Mucosa of stomach (tissue), 1 donor: ENCODE results near the gene SLAMF7.
"Not testable (repeated sequence)": the region's sequence is repeated elsewhere in the genome, so short reads cannot be mapped to it uniquely, and the experiment has no call there.

Experiments
- H3K27me3 ChIP-seq: one replicate; pipeline ENCODE4 v1.7.0; 2013; ENCODE audit warnings: mild to moderate bottlenecking, low read length; ENCODE audit not compliant: control insufficient read depth, insufficient read depth
- H3K36me3 ChIP-seq: one replicate; pipeline ENCODE4 v1.7.0; 2013; ENCODE audit warnings: low read length; ENCODE audit not compliant: control insufficient read depth, insufficient read depth
- H3K4me1 ChIP-seq: one replicate; pipeline ENCODE4 v1.7.0; 2013; ENCODE audit warnings: mild to moderate bottlenecking, low read length; ENCODE audit not compliant: control insufficient read depth, insufficient read depth
- H3K4me3 ChIP-seq: one replicate; pipeline ENCODE4 v1.7.0; 2013; ENCODE audit warnings: low read length
- H3K9ac ChIP-seq: one replicate; pipeline ENCODE4 v1.7.0; 2013; ENCODE audit warnings: mild to moderate bottlenecking, low read length, moderate library complexity
- H3K9me3 ChIP-seq: one replicate; pipeline ENCODE4 v1.7.0; 2013; ENCODE audit warnings: mild to moderate bottlenecking, low read length, moderate library complexity; ENCODE audit not compliant: control insufficient read depth
- donor health status: Pancreatic carcinoma.

Gene SLAMF7, protein sequence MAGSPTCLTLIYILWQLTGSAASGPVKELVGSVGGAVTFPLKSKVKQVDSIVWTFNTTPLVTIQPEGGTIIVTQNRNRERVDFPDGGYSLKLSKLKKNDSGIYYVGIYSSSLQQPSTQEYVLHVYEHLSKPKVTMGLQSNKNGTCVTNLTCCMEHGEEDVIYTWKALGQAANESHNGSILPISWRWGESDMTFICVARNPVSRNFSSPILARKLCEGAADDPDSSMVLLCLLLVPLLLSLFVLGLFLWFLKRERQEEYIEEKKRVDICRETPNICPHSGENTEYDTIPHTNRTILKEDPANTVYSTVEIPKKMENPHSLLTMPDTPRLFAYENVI

DNA sequence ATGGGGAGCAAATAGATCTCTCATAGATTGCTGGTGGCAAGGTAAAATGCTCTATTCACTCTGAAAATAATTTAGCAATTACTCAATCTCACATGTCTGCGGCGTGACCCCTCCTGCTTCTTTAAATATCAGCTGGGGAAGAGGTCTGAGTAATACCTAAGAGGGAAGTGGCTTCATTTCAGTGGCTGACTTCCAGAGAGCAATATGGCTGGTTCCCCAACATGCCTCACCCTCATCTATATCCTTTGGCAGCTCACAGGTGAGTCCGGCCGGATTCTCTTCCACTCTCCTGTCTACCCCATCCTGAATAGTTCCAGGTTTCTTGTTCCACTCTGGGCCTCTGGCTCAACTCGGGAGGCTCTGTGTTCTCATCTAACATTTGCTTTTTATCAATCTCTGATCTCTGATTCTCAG, at the start of gene SLAMF7:
Gene SLAMF7, plus strand, starts transcription at position 150 of the 414 bp plus-strand sequence. Its CDS starts 55 bp downstream, at position 205.
- no peaks in the 10 kb centered on the region for H3K36me3 ChIP-seq
- no peaks in the 10 kb centered on the region for H3K9me3 ChIP-seq
- H3K27me3 ChIP-seq, result no peaks in the 10 kb centered on the region
- no peak within 1 kb of the TSS for H3K4me3 ChIP-seq
- no peaks in the 10 kb centered on the region for H3K4me1 ChIP-seq
- H3K9ac ChIP-seq, result no peak within 1 kb of the TSS

DNA sequence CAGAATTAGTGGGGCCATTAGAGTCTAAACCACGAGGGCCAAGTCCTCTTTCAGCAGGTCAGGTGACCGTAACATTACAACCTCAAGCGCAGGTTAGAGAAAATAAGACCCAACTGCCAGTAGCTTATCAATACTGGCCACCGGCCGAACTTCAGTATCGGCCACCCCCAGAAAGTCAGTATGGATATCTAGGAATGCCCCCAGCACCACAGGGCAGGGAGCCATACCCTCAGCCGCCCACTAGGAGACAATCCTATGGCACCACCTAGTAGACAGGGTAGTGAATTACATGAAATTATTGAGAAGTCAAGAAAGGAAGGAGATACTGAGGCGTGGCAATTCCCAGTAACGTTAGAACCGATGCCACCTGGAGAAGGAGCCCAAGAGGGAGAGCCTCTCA, 46.7 kb upstream of the SLAMF7 start:
- not testable (repeated sequence) for H3K9me3 ChIP-seq, H3K4me3 ChIP-seq, H3K27me3 ChIP-seq, H3K36me3 ChIP-seq, H3K9ac ChIP-seq, H3K4me1 ChIP-seq

DNA sequence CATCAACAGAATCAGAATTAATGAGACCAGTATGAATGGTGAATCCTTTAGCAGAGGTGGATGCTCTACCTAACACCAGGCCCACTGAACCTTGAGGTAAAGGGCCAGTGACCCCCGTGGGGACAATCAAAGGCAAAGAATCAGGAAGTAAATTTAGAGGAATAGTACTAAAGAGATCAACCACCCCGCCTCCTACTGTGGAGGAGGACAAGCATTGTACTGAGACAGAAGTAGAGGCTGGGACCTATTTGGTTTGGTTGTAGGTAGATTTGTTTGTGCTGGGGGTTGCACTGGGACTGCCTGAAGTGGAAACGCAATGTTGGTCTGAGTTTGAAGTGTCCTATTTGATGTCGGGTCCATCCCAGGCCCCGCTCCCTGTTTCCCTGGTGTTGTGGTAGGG, 36.9 kb upstream of the SLAMF7 start:
- Histone ChIP-seq H3K4me3 (no peak overlapping the region), H3K9ac (no peak overlapping the region), H3K27me3 (no peaks in the 10 kb centered on the region), H3K4me1 (no peaks in the 10 kb centered on the region), H3K36me3 (no peaks in the 10 kb centered on the region), H3K9me3 (no peaks in the 10 kb centered on the region)

DNA sequence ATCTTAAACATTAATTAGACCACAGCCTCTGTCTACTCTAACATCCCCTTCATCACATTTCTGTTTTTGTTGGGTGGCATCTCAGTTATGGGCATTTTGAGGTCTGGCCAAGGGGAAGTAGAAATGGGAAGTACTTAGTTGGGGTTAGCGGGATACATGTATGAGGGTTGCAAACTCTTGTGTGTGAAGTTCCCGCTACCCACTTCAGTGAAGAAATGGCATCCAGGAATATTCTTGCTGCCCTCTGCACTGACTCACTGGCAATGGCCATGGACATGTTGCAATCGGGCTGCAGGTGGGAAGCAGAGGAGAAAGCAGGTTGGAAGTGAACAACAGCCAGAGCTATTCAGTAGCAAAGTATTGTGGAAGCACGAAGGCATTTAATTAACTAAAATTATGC, 34.8 kb upstream of the SLAMF7 start:
- Histone ChIP-seq H3K9ac (no peak overlapping the region), H3K36me3 (no peaks in the 10 kb centered on the region), H3K9me3 (no peaks in the 10 kb centered on the region), H3K4me1 (no peaks in the 10 kb centered on the region), H3K27me3 (no peaks in the 10 kb centered on the region), H3K4me3 (no peak overlapping the region)

DNA sequence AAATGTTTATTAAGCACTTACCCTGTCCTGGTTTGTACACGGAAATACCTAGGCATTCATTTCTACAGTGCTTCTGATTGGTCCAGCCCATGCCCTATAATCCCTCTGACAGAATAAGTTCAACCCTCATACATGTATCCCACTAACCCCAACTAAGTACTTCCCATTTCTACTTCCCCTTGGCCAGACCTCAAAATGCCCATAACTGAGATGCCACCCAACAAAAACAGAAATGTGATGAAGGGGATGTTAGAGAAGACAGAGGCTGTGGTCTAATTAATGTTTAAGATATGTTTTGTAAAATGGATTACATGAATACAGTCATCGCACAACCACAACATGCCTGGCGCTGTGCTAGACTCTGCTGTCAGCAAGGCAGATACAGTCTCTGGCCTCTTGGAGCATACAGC, 33.8 kb upstream of the SLAMF7 start:
- not testable (repeated sequence) for H3K36me3 ChIP-seq, H3K9ac ChIP-seq, H3K27me3 ChIP-seq, H3K4me3 ChIP-seq, H3K4me1 ChIP-seq, H3K9me3 ChIP-seq

DNA sequence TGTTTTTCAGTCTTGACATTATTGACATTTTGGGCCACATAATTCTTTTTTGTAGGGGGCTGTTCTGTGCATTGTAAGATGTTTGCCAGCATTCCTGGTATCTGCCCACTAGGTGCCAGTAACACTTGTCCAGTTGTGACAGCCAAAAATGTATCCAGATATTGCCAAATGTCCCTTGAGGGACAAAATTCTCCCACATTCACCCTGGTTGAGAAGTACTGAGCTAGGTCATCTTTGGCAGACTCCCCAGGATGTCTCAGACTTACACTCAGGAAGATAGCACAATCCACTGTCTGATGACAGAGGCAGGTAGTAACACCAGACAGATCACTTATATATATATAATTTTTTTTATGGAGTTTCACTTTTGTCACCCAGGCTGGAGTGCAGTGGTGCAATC, 33.3 kb upstream of the SLAMF7 start:
- no peak overlapping the region for H3K4me3 ChIP-seq
- H3K9me3 ChIP-seq, result no peaks in the 10 kb centered on the region
- H3K27me3 ChIP-seq, result no peaks in the 10 kb centered on the region

DNA sequence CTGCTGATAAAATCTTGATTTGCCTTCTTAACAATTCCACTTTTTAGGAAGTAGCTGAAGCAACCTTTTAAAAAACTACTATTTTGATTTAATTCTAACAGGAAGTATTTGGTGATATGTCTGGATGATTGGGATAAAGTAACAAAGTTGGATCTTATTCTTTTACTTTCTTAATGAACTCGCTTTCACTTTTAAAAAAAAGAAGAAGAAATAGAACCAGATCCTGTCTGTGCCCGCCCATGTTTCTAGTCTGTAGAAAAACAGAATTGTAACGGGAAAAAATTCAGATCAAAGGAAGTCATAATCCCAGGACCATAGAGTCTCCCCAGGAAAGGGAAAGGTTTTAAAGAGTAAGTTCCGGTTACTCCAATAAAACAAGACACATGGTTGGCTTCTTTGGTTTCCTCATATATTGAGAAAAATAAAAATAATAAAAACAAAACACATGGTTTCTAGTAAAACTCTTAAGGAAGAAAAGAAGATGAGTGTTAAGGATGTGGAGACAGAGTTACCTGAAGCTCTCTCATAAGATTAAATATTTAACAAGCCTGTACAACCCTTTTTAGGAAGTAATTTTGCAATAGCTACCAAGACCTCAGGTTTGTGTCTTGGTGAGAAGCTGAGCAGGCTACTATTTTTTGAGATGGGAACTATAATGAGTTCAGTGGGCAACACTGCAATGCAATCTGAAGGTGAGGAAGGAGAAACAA, 32.4 kb upstream of the SLAMF7 start:
- Histone ChIP-seq H3K4me3 (no peak overlapping the region), H3K9me3 (no peaks in the 10 kb centered on the region), H3K36me3 (no peaks in the 10 kb centered on the region), H3K4me1 (no peaks in the 10 kb centered on the region), H3K27me3 (no peaks in the 10 kb centered on the region), H3K9ac (no peak overlapping the region)

More for the DNA sequence above, 33.3 kb upstream of the SLAMF7 start:
- no peak overlapping the region for H3K9ac ChIP-seq
- H3K36me3 ChIP-seq, result no peaks in the 10 kb centered on the region
- no peaks in the 10 kb centered on the region for H3K4me1 ChIP-seq

DNA sequence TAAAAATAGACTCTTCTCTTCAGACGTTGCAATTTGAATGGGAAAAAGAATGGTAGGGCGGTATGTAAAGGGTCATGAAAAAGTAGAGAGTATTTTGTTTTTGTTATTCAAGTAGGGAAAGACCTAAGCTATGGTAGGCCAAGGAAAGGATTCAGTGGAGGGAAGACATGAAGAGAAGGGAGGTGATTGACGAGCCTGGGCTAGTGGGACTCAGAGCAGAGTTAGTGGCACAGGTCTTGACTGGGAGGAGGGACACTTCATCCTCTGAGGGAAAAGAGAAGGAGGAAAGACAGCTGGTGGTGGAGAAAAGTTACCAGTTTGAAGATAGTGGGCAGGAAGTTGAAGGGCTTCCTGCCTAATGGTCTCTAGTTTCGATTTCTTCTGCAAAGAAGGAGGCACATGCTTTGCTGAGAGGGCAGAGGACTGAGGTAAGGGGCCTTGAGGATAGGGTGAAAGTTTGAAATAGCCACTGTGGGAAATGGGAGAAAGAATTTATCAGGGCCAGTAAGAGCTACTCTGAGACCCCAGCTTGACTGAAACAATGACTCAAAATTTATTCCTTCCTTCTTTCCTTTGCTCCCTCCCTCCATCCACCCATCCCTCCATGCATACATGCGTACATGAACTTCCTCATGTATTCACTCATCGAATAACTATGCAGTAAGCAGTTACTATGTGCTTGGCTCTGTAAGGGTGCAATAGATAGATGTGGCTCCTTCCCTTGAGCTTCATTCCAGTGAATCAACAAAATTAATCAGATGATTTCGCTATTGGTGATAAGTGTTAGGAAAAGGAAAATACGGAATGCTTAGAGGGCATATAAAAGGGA, 31.6 kb upstream of the SLAMF7 start:
- Histone ChIP-seq H3K9ac (no peak overlapping the region), H3K27me3 (no peaks in the 10 kb centered on the region), H3K9me3 (no peaks in the 10 kb centered on the region), H3K4me3 (no peak overlapping the region), H3K4me1 (no peaks in the 10 kb centered on the region), H3K36me3 (no peaks in the 10 kb centered on the region)

DNA sequence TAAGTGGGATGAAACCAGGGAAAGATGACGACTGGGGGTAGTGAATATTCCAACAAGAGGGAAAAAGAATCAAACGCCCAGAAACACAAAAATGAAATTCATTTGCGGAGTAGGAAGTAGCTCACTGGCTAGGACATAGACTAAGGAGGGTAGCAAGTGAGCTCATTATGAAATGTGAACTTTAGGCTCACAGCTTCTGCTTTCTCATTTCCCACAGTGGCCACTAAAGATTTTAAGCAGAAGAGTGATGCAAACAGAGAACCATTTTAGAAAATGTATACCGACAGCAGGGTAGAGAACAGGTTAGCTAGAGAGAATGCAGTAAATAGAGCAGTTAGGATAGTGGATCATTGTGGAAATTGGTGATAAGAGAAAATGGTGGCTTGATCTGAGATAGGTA, 30.9 kb upstream of the SLAMF7 start:
- Histone ChIP-seq H3K9me3 (no peaks in the 10 kb centered on the region), H3K4me3 (no peak overlapping the region), H3K36me3 (no peaks in the 10 kb centered on the region), H3K4me1 (no peaks in the 10 kb centered on the region), H3K9ac (no peak overlapping the region), H3K27me3 (no peaks in the 10 kb centered on the region)

DNA sequence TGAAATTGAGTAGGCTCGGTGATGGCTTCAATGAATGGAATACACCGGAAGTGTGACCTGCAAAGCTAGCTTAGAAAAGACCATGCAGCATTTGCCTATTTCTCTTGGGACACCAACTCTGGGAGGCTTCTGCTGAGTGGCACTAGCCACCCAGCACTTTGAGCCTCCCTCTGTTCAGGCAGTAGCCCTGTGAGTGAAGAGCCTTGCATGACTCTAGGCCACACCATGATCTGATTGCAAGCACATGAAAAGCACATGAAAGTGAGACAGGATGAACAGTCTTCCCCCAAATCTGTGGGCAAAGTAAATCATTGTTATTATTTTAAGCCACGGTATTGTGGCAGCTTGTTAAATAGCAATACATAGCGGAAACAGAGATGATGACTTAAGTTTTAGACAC, 30.2 kb upstream of the SLAMF7 start:
- Histone ChIP-seq H3K36me3 (no peaks in the 10 kb centered on the region), H3K9ac (no peak overlapping the region), H3K9me3 (no peaks in the 10 kb centered on the region), H3K27me3 (no peaks in the 10 kb centered on the region), H3K4me3 (no peak overlapping the region), H3K4me1 (no peaks in the 10 kb centered on the region)

DNA sequence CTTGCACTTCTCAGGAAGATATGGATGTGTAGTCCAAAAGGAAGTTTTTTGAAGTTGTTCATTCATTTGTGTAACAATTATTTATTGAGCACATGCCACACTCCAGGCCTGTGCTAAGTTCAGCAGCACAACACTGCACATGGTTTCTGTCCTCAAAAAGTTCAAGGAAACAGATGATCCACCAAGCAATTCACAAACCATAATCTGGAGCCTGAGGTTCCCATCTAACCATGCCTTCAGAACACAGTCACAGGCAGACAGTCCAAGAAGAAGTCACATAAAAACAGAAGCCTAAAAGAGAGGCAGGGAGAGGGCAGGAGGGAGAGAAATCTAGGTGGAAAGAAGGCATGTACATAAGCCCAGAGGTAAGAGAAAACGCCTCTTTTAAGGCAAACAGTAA, 29.3 kb upstream of the SLAMF7 start:
- Histone ChIP-seq H3K27me3 (no peaks in the 10 kb centered on the region), H3K9me3 (no peaks in the 10 kb centered on the region), H3K4me1 (no peaks in the 10 kb centered on the region), H3K4me3 (no peak overlapping the region), H3K9ac (no peak overlapping the region), H3K36me3 (no peaks in the 10 kb centered on the region)
